ENCODE data around the gene ZC3H18.

The ZC3H18 gene

DNA sequence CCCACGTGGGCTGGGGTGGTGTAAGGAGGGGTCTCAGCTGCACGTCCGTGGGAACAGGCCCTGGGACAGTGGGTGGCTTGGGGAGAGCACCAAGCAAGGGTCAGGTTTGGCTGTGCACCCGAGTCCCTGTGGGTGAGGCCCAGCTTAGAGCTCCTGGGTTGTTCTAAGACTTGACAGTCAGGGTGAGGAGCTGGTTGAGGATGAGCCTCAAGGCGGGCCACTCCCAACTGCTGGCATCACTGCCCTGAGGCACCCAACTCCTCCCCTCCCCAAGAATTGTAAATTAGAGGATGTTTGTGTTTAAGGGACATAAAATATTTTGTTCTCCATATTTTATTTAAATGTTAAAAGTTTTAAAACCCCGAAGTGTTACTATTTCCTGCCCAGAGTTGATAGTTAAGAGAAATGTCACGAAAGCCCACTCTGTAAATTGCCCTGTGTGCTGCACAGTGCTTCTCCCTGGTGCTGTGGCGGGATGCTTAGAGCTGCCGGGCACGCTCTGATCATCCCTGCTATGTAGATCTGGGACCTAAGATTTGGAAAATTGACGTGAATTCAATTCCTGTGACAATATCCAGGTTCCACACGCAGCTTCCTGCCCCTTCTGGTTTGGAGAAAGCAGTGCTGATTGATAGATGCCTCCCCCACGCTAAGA lies 15.9 kb downstream of the ZC3H18 start:
- H3K9me3 ChIP-seq: no peaks in the 10 kb centered on the region
- H3K27ac ChIP-seq: no peak overlapping the region
- no peaks in the 10 kb centered on the region for H3K27me3 ChIP-seq
- DNase-seq: no peak
- no peaks in the 10 kb centered on the region for H3K4me1 ChIP-seq
- no peak overlapping the region for H3K4me3 ChIP-seq
- H3K36me3 ChIP-seq: peaks cover 22 to 74% (median 56%) of the 10 kb centered on the region in 3 donors
- TF ChIP-seq, protein P1, sequence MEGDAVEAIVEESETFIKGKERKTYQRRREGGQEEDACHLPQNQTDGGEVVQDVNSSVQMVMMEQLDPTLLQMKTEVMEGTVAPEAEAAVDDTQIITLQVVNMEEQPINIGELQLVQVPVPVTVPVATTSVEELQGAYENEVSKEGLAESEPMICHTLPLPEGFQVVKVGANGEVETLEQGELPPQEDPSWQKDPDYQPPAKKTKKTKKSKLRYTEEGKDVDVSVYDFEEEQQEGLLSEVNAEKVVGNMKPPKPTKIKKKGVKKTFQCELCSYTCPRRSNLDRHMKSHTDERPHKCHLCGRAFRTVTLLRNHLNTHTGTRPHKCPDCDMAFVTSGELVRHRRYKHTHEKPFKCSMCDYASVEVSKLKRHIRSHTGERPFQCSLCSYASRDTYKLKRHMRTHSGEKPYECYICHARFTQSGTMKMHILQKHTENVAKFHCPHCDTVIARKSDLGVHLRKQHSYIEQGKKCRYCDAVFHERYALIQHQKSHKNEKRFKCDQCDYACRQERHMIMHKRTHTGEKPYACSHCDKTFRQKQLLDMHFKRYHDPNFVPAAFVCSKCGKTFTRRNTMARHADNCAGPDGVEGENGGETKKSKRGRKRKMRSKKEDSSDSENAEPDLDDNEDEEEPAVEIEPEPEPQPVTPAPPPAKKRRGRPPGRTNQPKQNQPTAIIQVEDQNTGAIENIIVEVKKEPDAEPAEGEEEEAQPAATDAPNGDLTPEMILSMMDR (IDR thresholded peaks at IDR 0.05): no peak
- intact Hi-C loops (cut with DNase I; ENCODE audit: low total_unique reads): no loop called here

DNA sequence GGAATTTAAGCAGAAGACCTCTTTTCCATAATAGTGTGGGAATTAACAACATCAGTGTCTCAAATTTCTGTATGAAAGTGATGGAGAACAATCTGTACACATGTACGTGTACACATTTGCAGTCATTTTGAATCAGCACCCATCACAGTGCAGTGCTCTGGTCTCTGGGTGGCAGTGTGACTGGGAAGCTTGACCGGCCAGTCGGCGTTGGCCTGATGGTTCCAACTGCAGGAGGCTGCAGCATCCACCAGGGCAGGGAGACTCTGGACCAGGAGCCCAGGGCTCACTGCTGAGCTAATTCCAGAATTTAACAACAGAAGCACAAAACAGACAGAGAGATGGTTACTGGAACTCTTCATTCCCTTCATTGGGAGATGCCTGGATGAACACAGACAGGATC lies 17.9 kb downstream of the ZC3H18 start:
- Histone ChIP-seq H3K36me3 (peaks cover 22 to 69% (median 45%) of the 10 kb centered on the region in 3 donors), H3K4me1 (no peaks in the 10 kb centered on the region), H3K9me3 (no peaks in the 10 kb centered on the region), H3K27ac (no peak overlapping the region), H3K4me3 (no peak overlapping the region), H3K27me3 (no peaks in the 10 kb centered on the region)
- TF ChIP-seq, protein P1 (IDR thresholded peaks at IDR 0.05): no peak
- intact Hi-C loops (cut with DNase I; ENCODE audit: low total_unique reads): no loop called here
- no peak for DNase-seq

DNA sequence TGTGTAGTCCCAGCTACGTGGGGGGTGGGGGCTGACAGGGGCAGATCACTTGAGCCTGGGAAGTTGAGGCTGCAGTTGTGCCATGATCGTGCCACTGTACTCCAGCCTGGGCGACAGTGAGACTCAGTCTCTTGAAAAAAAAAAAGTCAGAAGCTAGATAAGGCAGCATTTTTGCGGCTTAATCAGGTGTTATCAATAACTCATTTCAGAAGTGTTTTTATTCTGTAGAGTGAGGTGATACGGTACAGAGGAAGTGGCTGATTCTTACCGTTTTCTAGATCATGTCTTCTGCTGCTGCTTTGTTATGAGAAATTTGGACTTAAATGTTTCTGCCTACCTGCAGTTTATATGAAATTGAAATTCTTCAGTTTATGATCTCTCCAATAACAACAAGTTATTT lies 18.6 kb downstream of the ZC3H18 start:
- no peak overlapping the region for H3K4me3 ChIP-seq
- no peaks in the 10 kb centered on the region for H3K9me3 ChIP-seq
- no peak overlapping the region for H3K27ac ChIP-seq
- no peak for DNase-seq
- peaks cover 22 to 69% (median 42%) of the 10 kb centered on the region in 3 donors for H3K36me3 ChIP-seq
- no peaks in the 10 kb centered on the region for H3K27me3 ChIP-seq
- TF ChIP-seq, protein P1 (IDR thresholded peaks at IDR 0.05): no peak
- intact Hi-C loops (cut with DNase I; ENCODE audit: low total_unique reads): no loop called here
- no peaks in the 10 kb centered on the region for H3K4me1 ChIP-seq

DNA sequence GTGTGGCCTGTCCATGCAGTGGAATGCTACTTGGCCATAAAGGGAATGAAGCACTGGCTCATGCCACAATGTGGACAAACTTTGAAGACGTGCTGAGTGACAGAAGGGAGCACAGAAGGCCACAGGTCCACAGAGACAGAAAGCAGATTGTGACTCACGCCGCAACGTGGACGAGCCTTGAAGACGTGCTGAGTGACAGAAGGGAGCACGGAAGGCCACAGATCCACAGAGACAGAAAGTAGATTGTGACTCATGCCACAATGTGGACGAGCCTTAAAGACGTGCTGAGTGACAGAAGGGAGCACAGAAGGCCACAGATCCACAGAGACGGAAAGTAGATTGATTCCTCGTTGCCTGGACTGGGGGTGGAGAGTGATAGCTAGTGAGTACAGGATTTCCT lies 19.2 kb downstream of the ZC3H18 start:
- DNase-seq: no peak
- Histone ChIP-seq H3K27ac (no peak overlapping the region), H3K9me3 (no peaks in the 10 kb centered on the region), H3K4me3 (no peak overlapping the region), H3K36me3 (peaks cover 22 to 71% (median 42%) of the 10 kb centered on the region in 3 donors), H3K4me1 (no peaks in the 10 kb centered on the region), H3K27me3 (no peaks in the 10 kb centered on the region)
- intact Hi-C loops (cut with DNase I; ENCODE audit: low total_unique reads): no loop called here
- TF ChIP-seq, protein P1 (IDR thresholded peaks at IDR 0.05): no peak

DNA sequence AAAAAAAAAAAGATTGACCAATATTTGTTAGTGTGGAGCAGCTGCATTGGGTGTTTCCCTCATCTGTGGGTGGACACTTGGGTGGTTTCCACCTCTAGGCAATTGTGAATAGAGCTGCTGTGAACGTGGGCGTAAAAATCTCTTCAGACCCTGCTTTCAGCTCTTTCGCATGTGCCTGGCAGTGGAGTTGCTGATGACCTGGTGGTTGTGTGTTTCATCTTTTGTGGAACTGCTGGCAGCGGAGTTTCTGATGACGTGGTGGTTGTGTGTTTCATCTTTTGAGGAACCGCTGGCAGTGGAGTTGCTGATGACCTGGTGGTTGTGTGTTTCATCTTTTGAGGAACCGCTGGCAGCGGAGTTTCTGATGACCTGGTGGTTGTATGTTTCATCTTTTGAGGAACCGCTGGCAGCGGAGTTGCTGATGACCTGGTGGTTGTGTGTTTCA lies 21.4 kb downstream of the ZC3H18 start:
- Histone ChIP-seq H3K9me3 (no peaks in the 10 kb centered on the region), H3K27me3 (no peaks in the 10 kb centered on the region), H3K27ac (no peak overlapping the region), H3K4me3 (no peak overlapping the region), H3K36me3 (peaks cover 22 to 70% (median 46%) of the 10 kb centered on the region in 3 donors), H3K4me1 (no peaks in the 10 kb centered on the region)
- peak; percentile 70 for DNase-seq
- TF ChIP-seq, protein P1 (IDR thresholded peaks at IDR 0.05): no peak
- intact Hi-C loops (cut with DNase I; ENCODE audit: low total_unique reads): no loop called here
